Caki2 (cell line): ENCODE measurements around the gene KIDINS220. TPM values are rescaled to one million over a fixed set of nuclear protein-coding genes. Genes with fewer than 3 reads are reported as not detected.

ENCODE experiments used
- DNase-seq: peaks from one replicate; pipeline ENCODE4 v3.0.0-alpha.2; 2015; ENCODE audit warnings: low read depth
- in situ Hi-C: cut with HindIII; loops from 2 replicates; pipeline ENCODE4 v1.10.0; 2016; ENCODE audit warnings: low sequenced_read_pairs, low pct_unique_long_range_greater_than_20kb, mixed read lengths
- total RNA-seq: library from RNA; depleted of rRNA; stranded (reverse); fragments of >200 nt; shearing (Covaris generic); gene quantifications from 2 replicates; pipeline ENCODE4 v1.2.3, GENCODE V29; 2014; ENCODE audit warnings: low replicate concordance; rRNA removed

KIDINS220 gene
- total RNA-seq, 1 experiment from 2014 or later, result 17.8 TPM

- DNase-seq, result peak; percentile 63
- in situ Hi-C loops, result loop anchor here (10.0 kb wide), 1 partner anchor 651 kb away; no protein-coding TSS in a partner anchor
These were observed 151.6 kb downstream of the KIDINS220 start for GRCh38 chr2:8685697-8686358.

DNA sequence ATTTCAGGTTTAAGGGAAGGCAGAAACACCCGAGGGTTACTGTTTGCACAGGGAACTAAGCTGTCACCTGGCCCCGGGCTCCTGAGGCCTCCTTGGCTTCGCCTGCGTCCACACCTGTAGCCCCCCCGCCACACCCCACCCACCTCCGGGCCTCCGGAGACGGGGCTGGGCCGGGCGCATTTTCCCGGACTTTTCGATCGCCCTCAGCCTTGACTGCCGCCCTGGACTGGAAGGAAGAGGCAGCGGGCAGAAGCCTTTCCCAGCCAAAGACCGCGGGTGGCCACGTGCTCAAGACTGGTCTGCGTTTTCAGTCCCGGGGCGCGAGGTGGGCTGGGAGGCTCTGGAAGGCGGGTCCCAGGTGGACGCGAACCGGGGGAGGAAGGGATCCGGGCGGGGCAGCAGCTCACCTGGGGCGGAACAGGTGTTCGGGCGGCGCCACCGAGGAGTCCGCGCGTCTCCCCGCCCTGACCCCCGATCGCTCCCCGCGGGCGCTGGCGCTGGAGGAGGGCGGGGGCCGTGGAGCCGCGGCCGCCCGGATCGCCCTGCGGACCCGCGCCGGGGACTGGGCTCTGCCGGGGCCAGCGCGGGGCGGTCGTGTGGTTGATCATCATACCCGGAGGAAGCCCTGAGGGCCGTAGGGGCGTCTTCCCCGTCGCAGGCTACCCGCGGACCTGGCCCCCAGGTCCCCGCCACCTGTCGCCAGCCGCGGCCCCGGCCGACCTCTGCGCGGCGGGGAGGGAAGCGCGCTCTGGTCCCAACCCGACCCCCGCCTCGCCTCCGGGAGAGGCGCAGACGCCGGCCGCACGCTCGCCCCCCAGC is 152.3 kb downstream of the KIDINS220 start:
- in situ Hi-C loops, result loop anchor here (10.0 kb wide), 1 partner anchor 650 kb away; no protein-coding TSS in a partner anchor
- DNase-seq, result peak; percentile 50

GRCh38 chr2:8684540-8684877 is 152.9 kb downstream of the KIDINS220 start:
- peak; percentile 48 for DNase-seq
- in situ Hi-C loops, result loop anchor here (10.0 kb wide), 1 partner anchor 650 kb away; no protein-coding TSS in a partner anchor

DNA sequence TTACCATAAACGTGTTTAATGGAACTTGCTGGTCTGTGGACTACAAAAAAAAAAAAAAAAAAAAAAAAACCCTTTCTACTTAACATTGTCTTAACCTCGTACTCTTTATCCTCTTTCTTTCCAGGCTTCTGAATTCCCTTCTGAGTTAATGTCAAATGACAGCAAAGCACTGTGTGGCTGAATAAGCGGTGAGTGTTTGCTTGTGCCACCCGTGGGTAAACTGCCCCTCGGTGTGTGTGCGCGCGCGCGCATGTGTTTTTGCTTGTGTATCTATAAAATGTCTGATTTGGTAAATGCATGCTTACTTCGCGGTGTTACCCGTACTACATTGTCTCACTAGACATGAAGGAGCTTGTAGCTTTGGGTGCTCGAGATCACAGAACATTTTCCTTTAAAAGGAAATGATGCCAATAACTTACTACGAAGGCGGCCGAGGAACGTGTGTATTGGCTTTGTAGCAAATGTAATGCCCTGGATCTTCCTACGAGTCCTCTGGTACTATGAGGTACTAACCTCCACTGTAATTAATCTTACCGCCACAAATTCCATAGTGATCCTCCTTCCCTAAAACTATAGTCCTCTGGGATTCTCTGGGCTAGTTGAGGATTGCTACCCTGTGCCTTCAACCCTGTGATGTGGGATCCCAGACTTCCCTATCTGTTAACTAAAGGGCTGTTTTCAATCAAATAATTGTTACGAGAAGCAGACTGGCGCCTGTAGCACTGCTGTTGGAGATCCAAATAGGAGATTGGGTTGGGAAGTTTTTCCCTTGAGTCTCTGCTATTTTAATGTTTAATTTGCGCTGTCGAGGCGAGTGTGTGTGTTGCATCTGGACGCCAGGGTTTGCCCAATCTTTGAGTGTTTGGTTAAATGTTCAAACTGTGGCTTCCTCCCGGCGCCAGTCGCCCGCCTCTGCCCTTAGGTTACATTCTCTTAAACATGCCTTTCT is 154.4 kb downstream of the KIDINS220 start:
- DNase-seq, result peak; percentile 55

GRCh38 chr2:8681786-8682692 is 155.4 kb downstream of the KIDINS220 start, which contains the start of gene ID2:
ID2 (plus strand) TSS chr2:8682056; CDS start chr2:8682166, 110 bp downstream.
- DNase-seq, result peak; percentile 99
- in situ Hi-C loops, result loop anchor here (10.0 kb wide), 1 partner anchor 647 kb away; no protein-coding TSS in a partner anchor

More for the DNA sequence above, 154.4 kb downstream of the KIDINS220 start:
- in situ Hi-C loops, result loop anchor here (10.0 kb wide), 1 partner anchor 648 kb away; no protein-coding TSS in a partner anchor

- DNase-seq, result peak; percentile 86
- in situ Hi-C loops, result loop anchor here (10.0 kb wide), 1 partner anchor 646 kb away; no protein-coding TSS in a partner anchor
These were observed 156.3 kb downstream of the KIDINS220 start for GRCh38 chr2:8680822-8681760.

DNA sequence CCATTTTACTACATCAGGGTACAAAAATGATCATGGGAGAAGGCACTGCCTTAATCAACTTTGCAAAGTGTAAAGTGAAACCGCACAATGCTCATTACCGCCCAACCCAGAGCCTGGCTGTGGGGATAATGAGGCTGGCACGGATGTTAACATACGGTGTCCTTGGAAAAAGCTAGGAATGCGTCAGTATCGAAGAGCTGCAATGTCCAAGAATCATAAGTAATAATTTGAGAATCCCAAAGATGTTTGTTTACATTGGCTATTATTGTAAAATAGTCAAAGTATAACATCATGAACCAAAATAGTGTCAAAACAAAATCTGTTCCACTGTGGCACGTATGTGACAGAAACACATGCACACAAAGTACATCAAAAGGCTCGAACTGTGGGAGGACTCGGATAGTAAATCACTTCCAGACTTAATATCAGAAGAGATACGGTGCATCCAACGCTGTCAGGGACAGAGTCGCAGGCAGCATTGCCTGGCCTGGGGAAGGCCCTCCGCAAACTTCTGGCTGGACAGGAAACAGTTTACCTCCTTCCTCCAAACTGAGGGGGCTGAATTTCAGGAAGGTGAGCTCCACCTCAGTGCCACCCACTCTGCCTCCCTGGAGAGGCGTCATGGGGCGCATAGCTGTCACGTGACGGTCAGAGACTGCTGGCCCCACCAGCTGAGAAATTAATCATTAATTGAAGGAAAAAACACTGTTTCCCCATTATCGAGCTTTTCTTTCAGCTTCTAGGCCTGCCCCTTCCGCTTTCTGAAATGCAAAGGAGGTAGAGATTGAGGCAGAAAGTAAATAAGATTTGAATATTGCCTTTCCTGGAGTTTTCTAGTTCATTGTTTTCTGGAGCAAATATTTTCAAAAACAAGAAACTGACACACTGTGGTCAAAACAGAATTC is 157.3 kb downstream of the KIDINS220 start:
- peak; percentile 95 for DNase-seq

GRCh38 chr2:8679567-8679826 is 157.9 kb downstream of the KIDINS220 start:
- DNase-seq, result no peak
- in situ Hi-C loops, result no loop called here

More for the DNA sequence above, 157.3 kb downstream of the KIDINS220 start:
- in situ Hi-C loops, result loop anchor here (10.0 kb wide), 1 partner anchor 645 kb away; no protein-coding TSS in a partner anchor

Other genes with a start within 250 kb of the KIDINS220 start
- 65.9 and 90.3 TPM in 2 replicates for gene ID2, start 155.6 kb downstream of the KIDINS220 start, total RNA-seq
- gene MBOAT2, start 166.1 kb upstream of the KIDINS220 start, total RNA-seq, result 6.6 and 16.7 TPM in 2 replicates